IMR-90 (cell line): ENCODE data around the gene WNT2B. TPM values are rescaled to one million over a fixed set of nuclear protein-coding genes. Genes with fewer than 3 reads are reported as not detected.

Experiments used
- ATAC-seq: fragments of 200-7000 bp; cut with Tn5 transposase; 2 replicates; pipeline ENCODE4 v1.9.1; 2020; ENCODE audit warnings: low read depth, mild to moderate bottlenecking, moderate library complexity
- BruUV-seq: library from RNA; stranded (reverse); fragments of 400-500 nt; replicated peaks from 2 replicates; lab custom pipeline; 2021; lab: Mats Ljungman, UMichigan
- CTCF ChIA-PET: fragments of 300-600 bp; formaldehyde crosslinking; extraction: SDS; loops from one replicate; lab custom pipeline; 2021; ENCODE audit warnings: antibody characterized with exemption; lab: Yijun Ruan, JAX
- POLR2A ChIA-PET: fragments of 300-600 bp; sonication (Branson Sonifier 250); formaldehyde crosslinking; loops from one replicate; lab custom pipeline; 2022; ENCODE audit warnings: antibody characterized with exemption; ENCODE audit not compliant: unreplicated experiment; lab: Charles Lee
- DNase-seq: peaks from one replicate; pipeline ENCODE4 v3.0.0; 2013
- H2AFZ ChIP-seq: replicated peaks from 2 replicates; pipeline ENCODE3; 2013; ENCODE audit warnings: low read length, mild to moderate bottlenecking; ENCODE audit not compliant: poor library complexity
- H2AK5ac ChIP-seq: 2 replicates; pipeline ENCODE4 v1.6.1; 2013; ENCODE audit warnings: low read depth, low read length, inconsistent platforms
- H2AK9ac ChIP-seq: replicated peaks from 2 replicates; pipeline ENCODE3; 2013; ENCODE audit warnings: mild to moderate bottlenecking, low read depth, low read length, moderate library complexity; ENCODE audit not compliant: poor library complexity
- H2BK120ac ChIP-seq: 2 replicates; pipeline ENCODE4 v1.6.1; 2013; ENCODE audit warnings: low read depth, low read length, inconsistent platforms
- H2BK15ac ChIP-seq: 3 replicates; pipeline ENCODE4 v1.6.1; 2013; ENCODE audit warnings: low read depth, low read length, inconsistent platforms
- H2BK20ac ChIP-seq: 2 replicates; pipeline ENCODE4 v1.6.1; 2013; ENCODE audit warnings: low read depth, mild to moderate bottlenecking, inconsistent platforms, low read length, moderate library complexity
- H2BK5ac ChIP-seq: 2 replicates; pipeline ENCODE4 v1.6.1; 2013; ENCODE audit warnings: mild to moderate bottlenecking, low read depth, low read length, inconsistent platforms; ENCODE audit not compliant: poor library complexity, severe bottlenecking
- H3K14ac ChIP-seq: replicated peaks from 2 replicates; pipeline ENCODE4 v1.6.1; 2013; ENCODE audit warnings: low read depth, low read length, inconsistent platforms
- H3K18ac ChIP-seq: 2 replicates; pipeline ENCODE4 v1.6.1; 2013; ENCODE audit warnings: low read depth, low read length, control low read depth
- H3K23ac ChIP-seq: 2 replicates; pipeline ENCODE4 v1.6.1; 2013; ENCODE audit warnings: low read depth, low read length, inconsistent platforms
- H3K27ac ChIP-seq: 2 replicates; pipeline ENCODE4 v1.5.1; 2013; ENCODE audit warnings: mild to moderate bottlenecking, control low read depth, low read length; ENCODE audit not compliant: insufficient read depth
- H3K27me3 ChIP-seq: 2 replicates; pipeline ENCODE4 v1.6.1; 2013; ENCODE audit warnings: low read length; ENCODE audit not compliant: control insufficient read depth, insufficient read depth
- H3K36me3 ChIP-seq: 2 replicates; pipeline ENCODE4 v1.6.1; 2013; ENCODE audit warnings: low read length, mixed read lengths; ENCODE audit not compliant: control insufficient read depth, insufficient read depth
- H3K4ac ChIP-seq: 2 replicates; pipeline ENCODE4 v1.6.1; 2013; ENCODE audit warnings: low read depth, low read length, inconsistent platforms
- H3K4me1 ChIP-seq: 2 replicates; pipeline ENCODE4 v1.6.1; 2013; ENCODE audit warnings: low read length, mixed read lengths; ENCODE audit not compliant: control insufficient read depth, insufficient read depth
- H3K4me2 ChIP-seq: 2 replicates; pipeline ENCODE4 v1.6.1; 2013; ENCODE audit warnings: low read depth, mild to moderate bottlenecking, control low read depth, low read length, moderate library complexity
- H3K4me3 ChIP-seq: 2 replicates; pipeline ENCODE4 v1.5.1; 2013; ENCODE audit warnings: low read depth, mild to moderate bottlenecking, control low read depth, low read length, moderate library complexity; ENCODE audit not compliant: insufficient read depth
- H3K56ac ChIP-seq: 2 replicates; pipeline ENCODE4 v1.6.1; 2013; ENCODE audit warnings: low read length, inconsistent platforms; ENCODE audit not compliant: insufficient read depth; ENCODE audit errors: extremely low read depth
- H3K79me1 ChIP-seq, 2 experiments: 2 replicates each; pipeline ENCODE4 v1.6.1; 2013; ENCODE audit warnings: low read length in 2 of 2, inconsistent platforms in 1 of 2, low read depth in 1 of 2
- H3K9ac ChIP-seq: 2 replicates; pipeline ENCODE4 v1.6.1; 2013; ENCODE audit warnings: low read depth, low read length, control low read depth
- H3K9me1 ChIP-seq: 2 replicates; pipeline ENCODE4 v1.6.1; 2013; ENCODE audit warnings: low read length, inconsistent platforms; ENCODE audit not compliant: insufficient read depth
- H3K9me3 ChIP-seq: 2 replicates; pipeline ENCODE4 v1.6.1; 2013; ENCODE audit warnings: low read length; ENCODE audit not compliant: control insufficient read depth, insufficient read depth
- H4K20me1 ChIP-seq: 2 replicates; pipeline ENCODE4 v1.6.1; 2013; ENCODE audit warnings: low read length, inconsistent platforms; ENCODE audit not compliant: insufficient read depth
- H4K5ac ChIP-seq: 2 replicates; pipeline ENCODE4 v1.6.1; 2013; ENCODE audit warnings: mild to moderate bottlenecking, low read depth, low read length, control low read depth
- H4K8ac ChIP-seq, 2 experiments: 2 replicates each; pipeline ENCODE4 v1.6.1; 2013; ENCODE audit warnings: low read depth in 2 of 2, low read length in 2 of 2, control low read depth in 1 of 2, inconsistent platforms in 1 of 2
- H4K91ac ChIP-seq: 2 replicates; pipeline ENCODE4 v1.6.1; 2013; ENCODE audit warnings: low read depth, low read length, inconsistent platforms; ENCODE audit not compliant: insufficient read depth
- CHD1 ChIP-seq: IDR thresholded peaks from 2 replicates; pipeline ENCODE4 v1.6.1; 2012; ENCODE audit warnings: low read depth, low read length, improper control_type of control experiment
- FOS ChIP-seq: fragments of 150-350 bp; IDR thresholded peaks from 2 replicates; pipeline ENCODE4 v1.6.1; 2016; ENCODE audit warnings: low read depth, low read length
- MAZ ChIP-seq: IDR thresholded peaks from 2 replicates; pipeline ENCODE4 v1.6.1; 2012; ENCODE audit warnings: low read depth, mild to moderate bottlenecking, low read length, improper control_type of control experiment, moderate library complexity, borderline replicate concordance
- MXI1 ChIP-seq: IDR thresholded peaks from 2 replicates; pipeline ENCODE4 v1.6.1; 2012; ENCODE audit warnings: low read depth, mild to moderate bottlenecking, low read length, moderate library complexity, borderline replicate concordance
- POLR2A ChIP-seq: IDR thresholded peaks from 2 replicates; pipeline ENCODE4 v1.6.1; 2012; ENCODE audit warnings: mild to moderate bottlenecking, low read depth, low read length
- RCOR1 ChIP-seq: IDR thresholded peaks from 2 replicates; pipeline ENCODE4 v1.6.1; 2012; ENCODE audit warnings: mild to moderate bottlenecking, low read length, improper control_type of control experiment; ENCODE audit not compliant: insufficient replicate concordance
- RFX5 ChIP-seq: IDR thresholded peaks from 2 replicates; pipeline ENCODE4 v1.8.0; 2012; ENCODE audit warnings: low read depth, mild to moderate bottlenecking, low read length, moderate library complexity
- SMC3 ChIP-seq: fragments of 150-350 bp; IDR thresholded peaks from 2 replicates; pipeline ENCODE4 v1.6.1; 2016; ENCODE audit warnings: low read depth, mild to moderate bottlenecking, antibody characterized with exemption, low read length, moderate library complexity
- WGBS, 2 experiments: methylation state at CpG; one replicate each; pipeline versions ENCODE4 v1.1.5 to v1.1.7; 2013; ENCODE audit warnings: missing lambda C conversion rate in 2 of 2; ENCODE audit not compliant: insufficient read length in 1 of 2; ENCODE audit errors: extremely low coverage in 2 of 2; 5-methylcytosine and 5-hydroxymethylcytosine counted together
- dilution Hi-C: fragments of 300-500 bp; cut with HindIII; formaldehyde crosslinking; loops from one replicate; pipeline ENCODE4 v1.14.3; 2018; ENCODE audit warnings: low sequenced_read_pairs; ENCODE audit not compliant: unreplicated experiment
- in situ Hi-C: fragments of 300-500 bp; cut with MboI; formaldehyde crosslinking; loops from 3 replicates; pipeline ENCODE4 v1.14.3; 2019; ENCODE audit warnings: low sequenced_read_pairs, inconsistent platforms, mixed read lengths
- intact Hi-C: fragments of 100-400 bp; cut with micrococcal nuclease; formaldehyde crosslinking; loops from 2 replicates; pipeline ENCODE4 v1.10.0; 2022
- polyA plus RNA-seq, 3 experiments: library from polyadenylated mRNA; depleted of rRNA; stranded (reverse); fragments of >200 nt; gene quantifications; 2 replicates each; pipeline ENCODE4 v1.2.3, GENCODE V29; 2012; ENCODE audit warnings: low replicate concordance in 1 of 3
- total RNA-seq: library from RNA; depleted of rRNA; stranded (reverse); fragments of >200 nt; gene quantifications from 2 replicates; pipeline ENCODE4 v1.2.3, GENCODE V29; 2012

The WNT2B gene
- total and polyA plus RNA-seq, 2 of the 4 experiments (the other 2 are of a cell fraction), result 0.50 to 0.54 TPM

DNA sequence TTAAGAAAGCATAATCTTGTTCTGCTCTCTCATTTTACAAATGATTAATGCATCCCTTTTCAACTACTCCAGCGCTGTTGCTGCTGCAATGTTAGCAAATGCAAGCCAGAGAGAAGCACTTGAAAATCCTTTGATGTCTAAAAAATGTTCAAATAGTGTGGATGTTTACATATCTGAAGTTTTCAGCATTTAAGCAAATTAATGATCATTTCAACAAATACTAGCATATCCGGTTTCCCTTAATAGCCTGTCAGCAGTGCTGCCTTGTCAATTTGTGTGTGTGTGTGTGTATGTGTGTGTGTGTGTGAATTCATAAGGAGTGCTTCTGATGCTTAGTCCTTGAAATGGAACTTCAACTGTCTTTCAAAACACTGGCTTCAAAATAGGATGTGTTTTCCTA is 48.1 kb upstream of the WNT2B start:
- peaks cover 35% of the 10 kb centered on the region for H3K4me1 ChIP-seq
- H4K91ac ChIP-seq, result no peak overlapping the region
- no peak overlapping the region for H3K9ac ChIP-seq
- peaks cover 19% of the 10 kb centered on the region for H3K36me3 ChIP-seq
- H3K4ac ChIP-seq, result no peak overlapping the region
- intact Hi-C loops (loop anchor here (10.0 kb wide), 1 partner anchor 244 kb away; the partner anchor contains the start of gene RHOC), in situ Hi-C loops (loop anchor here (5.0 kb wide), 1 partner anchor 68 kb away; no protein-coding TSS in a partner anchor), dilution Hi-C loops (no loop called here)
- WGBS, 2 experiments, result no CpG with 5 or more reads among the region's 2 CpGs
- H2AK9ac ChIP-seq, result no peak overlapping the region
- POLR2A ChIA-PET, result no interaction called here
- peak overlapping the region; percentile 16 for H2BK5ac ChIP-seq
- no peak overlapping the region for H2AFZ ChIP-seq
- TF ChIP-seq POLR2A (no peak), MAZ (no peak), SMC3 (no peak), RCOR1 (no peak), CHD1 (no peak), MXI1 (no peak), FOS (no peak), RFX5 (no peak)
- peaks cover 14% of the 10 kb centered on the region for H3K9me1 ChIP-seq
- H3K9me3 ChIP-seq, result no peaks in the 10 kb centered on the region
- no peak overlapping the region for H3K23ac ChIP-seq
- H4K8ac ChIP-seq, result 0 out of 4 replicates have a peak overlapping the region, but pooled peaks of 1 of the 2 experiments have one; percentile 15
- no peak for ATAC-seq
- no peak overlapping the region for H3K14ac ChIP-seq
- peaks cover 31 to 69% of the 10 kb centered on the region in 2 experiments for H3K79me1 ChIP-seq
- no peak overlapping the region for H2BK15ac ChIP-seq
- H3K27ac ChIP-seq, result no peak overlapping the region
- BruUV-seq, result no TSS peak
- no peak overlapping the region for H3K4me3 ChIP-seq
- H3K27me3 ChIP-seq, result no peaks in the 10 kb centered on the region
- H3K56ac ChIP-seq, result no peak overlapping the region
- CTCF ChIA-PET, result interaction anchor here (0.6 kb wide), 1 partner anchor 66 kb away, joined by 4 read pairs; no protein-coding TSS in a partner anchor
- H3K4me2 ChIP-seq, result peak overlapping the region; percentile 31; the same call in 1 of the 2 replicates
- no peak overlapping the region for H4K5ac ChIP-seq
- H2BK20ac ChIP-seq, result no peak overlapping the region
- peak; percentile 47 for DNase-seq
- no peak overlapping the region; the same call in 1 of the 2 replicates for H3K18ac ChIP-seq
- no peak overlapping the region for H2AK5ac ChIP-seq
- H2BK120ac ChIP-seq, result no peak overlapping the region
- H4K20me1 ChIP-seq, result peaks cover 14% of the 10 kb centered on the region
